ENCODE measurements around the gene C1orf56.

Gene C1orf56

DNA sequence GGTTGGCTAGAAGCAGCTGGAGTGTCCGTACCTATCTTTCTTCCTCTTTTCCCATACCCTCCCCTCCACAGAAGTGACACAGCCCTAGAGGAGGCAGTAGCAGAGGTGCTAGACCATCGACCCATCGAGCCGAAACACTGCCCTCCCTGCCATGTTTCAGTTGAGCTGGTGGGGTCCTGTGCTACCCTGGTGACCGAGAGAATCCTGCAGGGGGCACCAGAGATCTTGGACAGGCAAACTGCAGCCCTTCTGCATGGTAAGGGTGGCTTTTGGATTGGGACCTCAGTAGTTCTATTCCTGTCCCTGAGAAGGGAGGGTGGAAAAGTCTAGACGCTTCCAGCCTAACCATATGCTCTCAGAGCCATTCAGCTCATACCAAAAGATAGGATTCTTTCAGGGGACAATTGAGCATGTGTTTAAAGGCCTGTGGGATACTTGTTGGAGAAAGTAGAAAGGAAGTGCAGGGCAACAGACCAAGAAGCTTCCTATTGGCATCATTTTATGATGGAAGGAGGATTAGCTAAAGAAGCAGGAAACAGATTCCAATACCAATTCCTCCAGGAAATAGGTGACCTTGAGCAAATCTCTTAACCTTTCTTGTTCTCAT, 22.9 kb upstream of the C1orf56 start:
- peak; percentile 81 for DNase-seq (ENCODE audit: low read depth)

DNA sequence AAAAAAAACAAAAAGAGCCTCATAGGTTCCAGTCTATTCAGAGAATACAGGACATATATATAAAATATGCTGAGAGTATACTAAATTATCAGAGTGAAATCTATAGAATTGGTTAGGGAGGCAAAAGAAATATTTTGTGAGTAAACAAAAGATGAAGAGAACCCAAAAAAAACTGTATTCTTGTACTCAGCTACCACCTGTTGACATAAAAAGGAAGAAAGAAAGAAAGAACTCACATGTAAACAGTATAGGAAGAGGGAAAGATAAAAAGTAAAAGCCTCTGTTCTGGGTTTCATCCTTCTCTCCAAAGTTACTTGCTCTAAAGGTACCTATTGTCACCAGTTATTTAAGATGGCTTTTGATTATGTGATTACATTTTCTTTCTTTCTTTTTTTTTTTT, 21.1 kb upstream of the C1orf56 start:
- DNase-seq (ENCODE audit: low read depth) = no peak

GRCh38 chr1:151032164-151032563, 15.4 kb upstream of the C1orf56 start:
- DNase-seq (ENCODE audit: low read depth) = no peak

DNA sequence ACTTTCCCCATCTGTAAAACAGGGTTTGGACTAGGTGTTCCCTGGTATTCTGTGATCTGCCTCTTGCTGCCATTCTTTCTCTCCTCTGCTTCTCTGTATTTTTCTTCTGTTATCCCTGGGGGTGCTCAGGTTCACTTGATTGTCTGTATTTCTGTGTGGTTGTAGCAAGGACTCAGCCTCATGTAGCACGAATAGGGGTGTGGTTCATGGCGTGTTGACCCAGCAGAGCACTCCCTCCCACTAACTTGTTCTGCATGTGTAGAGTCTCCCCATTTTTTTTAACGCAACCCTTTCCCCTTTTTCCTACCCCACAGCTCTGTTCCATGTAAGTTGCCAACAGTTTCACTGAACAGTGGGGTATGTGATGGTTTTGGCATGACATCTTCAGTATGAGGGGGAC, 12.4 kb upstream of the C1orf56 start:
- DNase-seq (ENCODE audit: low read depth) = no peak

GRCh38 chr1:151036356-151036755, 11.2 kb upstream of the C1orf56 start, which contains the start of gene BNIPL:
Gene BNIPL, plus strand, starts transcription at chr1:151036586. Its CDS starts 140 bp downstream, at chr1:151036726.
- no peak for DNase-seq (ENCODE audit: low read depth)

DNA sequence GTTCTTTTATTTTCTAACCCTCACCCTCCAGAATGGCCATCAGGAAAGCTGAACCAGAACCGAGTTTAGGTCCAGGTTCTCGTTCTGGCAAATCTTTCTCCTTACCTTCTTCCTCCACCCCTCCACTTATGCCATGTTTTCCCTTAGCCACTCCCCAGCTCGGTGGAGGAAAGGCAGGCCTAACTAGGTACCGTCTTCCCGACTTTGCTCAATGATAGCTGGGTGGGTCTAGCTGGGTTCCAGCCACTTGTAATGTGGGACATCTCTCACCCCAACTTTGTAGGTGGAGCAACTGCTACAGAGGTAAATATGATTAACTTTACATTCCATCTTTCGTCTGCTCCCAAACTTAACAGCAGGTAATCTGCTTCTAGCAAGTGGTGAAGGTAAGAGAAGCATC, 10.5 kb upstream of the C1orf56 start:
- no peak for DNase-seq (ENCODE audit: low read depth)

DNA sequence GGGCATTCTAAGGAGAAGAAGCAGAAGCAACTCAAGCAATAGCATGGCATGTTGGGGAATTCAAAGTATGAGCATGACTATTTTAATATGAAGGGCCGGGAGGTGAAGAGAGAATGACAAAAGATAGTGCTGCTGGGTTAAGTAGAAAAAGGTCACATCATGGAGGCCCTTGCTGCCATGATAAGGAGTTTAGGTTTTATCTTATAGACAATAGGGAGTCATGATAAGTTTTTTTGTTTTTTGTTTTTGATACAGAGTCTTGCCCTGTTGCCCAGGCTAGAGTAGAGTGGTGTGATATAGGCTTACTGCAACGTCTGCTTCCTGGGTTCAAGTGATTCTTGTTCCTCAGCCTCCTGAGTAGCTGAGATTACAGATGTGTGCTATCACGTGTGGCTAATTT, 8.0 kb upstream of the C1orf56 start:
- DNase-seq (ENCODE audit: low read depth) = no peak

GRCh38 chr1:151043163-151043562, 4.4 kb upstream of the C1orf56 start:
- DNase-seq (ENCODE audit: low read depth) = no peak

DNA sequence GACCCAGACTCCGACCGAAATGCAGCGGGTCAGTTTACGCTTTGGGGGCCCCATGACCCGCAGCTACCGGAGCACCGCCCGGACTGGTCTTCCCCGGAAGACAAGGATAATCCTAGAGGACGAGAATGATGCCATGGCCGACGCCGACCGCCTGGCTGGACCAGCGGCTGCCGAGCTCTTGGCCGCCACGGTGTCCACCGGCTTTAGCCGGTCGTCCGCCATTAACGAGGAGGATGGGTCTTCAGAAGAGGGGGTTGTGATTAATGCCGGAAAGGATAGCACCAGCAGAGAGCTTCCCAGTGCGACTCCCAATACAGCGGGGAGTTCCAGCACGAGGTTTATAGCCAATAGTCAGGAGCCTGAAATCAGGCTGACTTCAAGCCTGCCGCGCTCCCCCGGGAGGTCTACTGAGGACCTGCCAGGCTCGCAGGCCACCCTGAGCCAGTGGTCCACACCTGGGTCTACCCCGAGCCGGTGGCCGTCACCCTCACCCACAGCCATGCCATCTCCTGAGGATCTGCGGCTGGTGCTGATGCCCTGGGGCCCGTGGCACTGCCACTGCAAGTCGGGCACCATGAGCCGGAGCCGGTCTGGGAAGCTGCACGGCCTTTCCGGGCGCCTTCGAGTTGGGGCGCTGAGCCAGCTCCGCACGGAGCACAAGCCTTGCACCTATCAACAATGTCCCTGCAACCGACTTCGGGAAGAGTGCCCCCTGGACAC, 534 bp downstream of the C1orf56 start:
- peak; percentile 46 for DNase-seq (ENCODE audit: low read depth)

GRCh38 chr1:151048645-151049032, 1.1 kb downstream of the C1orf56 start:
- DNase-seq (ENCODE audit: low read depth) = no peak

DNA sequence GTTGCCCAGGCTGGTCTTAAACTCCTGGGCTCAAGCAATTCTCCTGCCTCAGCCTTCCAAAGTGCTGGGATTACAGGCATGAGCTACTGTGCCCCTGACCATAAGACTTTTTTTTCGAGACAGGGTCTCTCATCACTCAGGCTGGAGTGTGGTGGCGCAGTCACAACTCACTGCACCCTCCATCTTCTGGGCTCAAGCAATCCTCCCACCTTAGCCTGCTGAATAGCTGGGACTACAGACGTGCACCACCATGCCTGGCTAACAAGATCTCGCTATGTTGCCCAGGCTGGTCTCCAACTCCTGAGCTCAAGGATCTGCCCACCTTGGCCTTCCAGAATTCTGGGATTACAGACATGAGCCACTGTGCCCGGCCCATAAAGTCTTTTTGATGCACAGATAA, 1.9 kb downstream of the C1orf56 start:
- no peak for DNase-seq (ENCODE audit: low read depth)

- no peak for DNase-seq (ENCODE audit: low read depth)
Observed at GRCh38 chr1:151050051-151050688, 2.6 kb downstream of the C1orf56 start.

- DNase-seq (ENCODE audit: low read depth) = no peak
Observed at GRCh38 chr1:151051356-151052009, 3.9 kb downstream of the C1orf56 start.

- no peak for DNase-seq (ENCODE audit: low read depth)
Observed at GRCh38 chr1:151054971-151055547, 7.5 kb downstream of the C1orf56 start.

- no peak for DNase-seq (ENCODE audit: low read depth)
Observed at GRCh38 chr1:151055581-151055980, 8.0 kb downstream of the C1orf56 start.

- DNase-seq (ENCODE audit: low read depth) = no peak
Observed at GRCh38 chr1:151056149-151056548, 8.6 kb downstream of the C1orf56 start.

- DNase-seq (ENCODE audit: low read depth) = no peak
Observed at GRCh38 chr1:151058692-151059091, 11.1 kb downstream of the C1orf56 start.

DNA sequence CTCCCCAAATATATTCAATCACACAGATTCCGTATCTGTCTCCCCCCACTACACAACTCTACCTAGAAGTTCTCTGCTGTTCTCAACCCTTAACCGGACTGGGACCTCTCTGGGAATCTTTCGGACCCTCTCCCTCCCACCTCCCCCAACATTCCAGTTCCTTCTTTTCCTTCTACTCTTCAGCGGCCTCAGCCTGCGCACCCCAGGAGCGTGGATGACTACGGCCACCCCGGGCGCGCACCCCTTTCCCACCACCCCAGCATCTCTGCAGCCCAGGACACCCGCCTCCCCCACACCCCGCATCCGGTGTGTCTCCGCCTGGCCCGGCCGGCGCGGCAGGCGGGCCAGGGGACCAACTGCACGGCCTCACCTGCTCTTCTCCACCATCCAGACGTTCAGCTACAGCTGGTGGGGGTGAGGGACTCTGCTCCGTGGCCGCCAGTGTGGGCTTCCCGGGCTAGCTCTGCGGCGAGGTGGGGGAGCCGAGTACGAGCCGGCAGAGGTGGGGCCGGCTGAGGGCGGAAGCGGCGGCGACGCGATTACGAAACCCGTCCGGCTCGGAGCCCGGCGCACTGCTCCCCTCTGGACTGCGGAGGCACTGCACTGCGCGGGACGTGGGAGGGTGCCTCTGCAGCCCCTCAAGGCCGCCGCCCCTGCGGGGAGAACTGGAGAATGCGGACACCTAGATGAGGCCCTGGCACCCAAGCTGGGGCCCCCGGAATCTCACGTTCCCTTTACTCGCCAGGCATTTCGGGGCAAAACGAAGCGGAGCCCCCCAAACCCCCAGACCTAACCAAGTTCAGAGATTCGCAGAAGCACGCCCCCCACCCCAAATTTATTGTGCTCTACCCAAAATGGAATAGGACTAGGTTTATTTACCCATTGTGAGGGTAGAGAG, 11.8 kb downstream of the C1orf56 start, which contains the start of gene CDC42SE1:
Gene CDC42SE1 (minus strand): TSS at position 514 of the 898 bp plus-strand sequence. CDS start 3,892 bp downstream, outside the sequence.
- DNase-seq (ENCODE audit: low read depth) = peak; percentile 74

DNA sequence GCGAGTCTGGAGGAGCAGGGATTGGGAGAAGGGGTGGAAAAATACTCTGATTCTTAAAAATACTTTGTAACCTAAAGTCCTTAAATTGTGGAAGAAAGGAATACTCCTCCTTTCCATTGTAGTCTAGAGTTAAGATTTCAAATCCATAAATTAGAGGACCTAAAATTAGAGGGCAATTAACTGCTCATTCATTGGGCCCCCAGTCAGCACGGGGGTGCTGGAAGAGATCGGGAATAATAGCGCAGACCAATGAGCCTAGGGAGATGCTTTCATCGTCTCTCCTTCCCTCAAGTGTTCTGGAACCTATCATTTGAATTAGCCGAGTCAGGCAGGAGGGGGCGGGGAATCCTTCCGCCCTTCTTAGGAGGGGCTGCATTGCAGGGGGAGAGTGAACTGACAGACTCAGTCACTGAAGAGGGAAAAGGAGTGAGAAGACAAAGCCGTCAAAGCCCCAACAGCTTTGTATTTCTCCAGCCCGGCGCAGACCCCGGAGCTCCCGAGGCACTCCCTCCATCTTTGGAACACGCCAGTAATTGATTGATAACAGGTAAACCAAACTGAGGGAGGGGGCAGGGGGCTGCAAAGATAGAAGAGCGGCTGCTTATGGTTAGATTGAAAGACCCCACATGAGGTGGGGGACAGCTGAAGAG, 12.6 kb downstream of the C1orf56 start, which contains the start of gene MLLT11:
Gene MLLT11 (plus strand): TSS at position 391 of the 650 bp plus-strand sequence. CDS start 6,828 bp downstream, outside the sequence.
- DNase-seq (ENCODE audit: low read depth) = no peak

GRCh38 chr1:151060657-151061421, 13.3 kb downstream of the C1orf56 start:
- DNase-seq (ENCODE audit: low read depth) = no peak

Measured in activated gamma-delta T cell treated with anti-CD3 and anti-CD28 coated beads, Interleukin-2, amount 50 U/mL, for 16 hours (primary cell).